MCF 10A (cell line): Measurements from ENCODE around the gene GBA3. TPM values are rescaled to one million over a fixed set of nuclear protein-coding genes. Genes with fewer than 3 reads are reported as not detected.

Experiments
- BruUV-seq: library from RNA; stranded (reverse); fragments of 400-500 nt; replicated peaks from 2 replicates; lab custom pipeline; 2021; lab: Mats Ljungman, UMichigan
- CTCF ChIA-PET: fragments of 300-600 bp; sonication (Branson Sonifier 250); formaldehyde crosslinking; extraction: SDS; loops from one replicate; lab custom pipeline; 2021; ENCODE audit warnings: antibody characterized with exemption, inconsistent platforms; lab: Yijun Ruan, JAX
- POLR2A ChIA-PET: fragments of 300-600, 350-650 bp; sonication (Branson Sonifier 250); formaldehyde crosslinking; extraction: SDS; loops from one replicate; lab custom pipeline; 2020; ENCODE audit warnings: antibody characterized with exemption, inconsistent platforms; lab: Yijun Ruan, JAX
- DNase-seq: peaks from one replicate; pipeline ENCODE4 v3.0.0-alpha.2; 2018; ENCODE audit not compliant: unreplicated experiment
- H3K27ac Mint-ChIP-seq: one replicate; pipeline ENCODE4 v1.8.0; 2022; ENCODE audit warnings: mild to moderate bottlenecking, low read depth, mixed read lengths; ENCODE audit not compliant: unreplicated experiment
- H3K27me3 Mint-ChIP-seq: one replicate; pipeline ENCODE4 v1.8.0; 2022; ENCODE audit warnings: mixed read lengths; ENCODE audit not compliant: insufficient read depth, unreplicated experiment
- H3K36me3 Mint-ChIP-seq: one replicate; pipeline ENCODE4 v1.8.0; 2022; ENCODE audit warnings: mild to moderate bottlenecking, moderate library complexity, mixed read lengths; ENCODE audit not compliant: insufficient read depth, unreplicated experiment
- H3K4me1 Mint-ChIP-seq: one replicate; pipeline ENCODE4 v1.8.0; 2022; ENCODE audit warnings: mixed read lengths; ENCODE audit not compliant: insufficient read depth, unreplicated experiment
- H3K4me3 Mint-ChIP-seq: one replicate; pipeline ENCODE4 v1.8.0; 2022; ENCODE audit warnings: mild to moderate bottlenecking, moderate library complexity, mixed read lengths; ENCODE audit not compliant: unreplicated experiment
- H3K9me3 Mint-ChIP-seq: one replicate; pipeline ENCODE4 v1.8.0; 2022; ENCODE audit warnings: mixed read lengths; ENCODE audit not compliant: unreplicated experiment
- CTCF ChIP-seq: fragments of 200-600 bp; IDR thresholded peaks from one replicate; pipeline ENCODE4 v1.8.0; 2022; ENCODE audit warnings: antibody characterized with exemption, mild to moderate bottlenecking; ENCODE audit not compliant: unreplicated experiment
- intact Hi-C: fragments of 100-400 bp; cut with micrococcal nuclease; formaldehyde crosslinking; loops from 2 replicates; pipeline ENCODE4 v1.14.1; 2022
- total RNA-seq: library from RNA; stranded (reverse); gene quantifications from 2 replicates; pipeline ENCODE4 v1.2.3, GENCODE V29; 2022

GBA3 gene
- total RNA-seq, 1 experiment from 2014 or later, result not detected

- H3K36me3 Mint-ChIP-seq, result no peaks in the 10 kb centered on the region
- no peak overlapping the region for H3K4me3 Mint-ChIP-seq
- ChIA-PET POLR2A (no interaction called here), CTCF (interaction anchor here (0.9 kb wide), 1 partner anchor 40 kb away, joined by 3 read pairs; no protein-coding TSS in a partner anchor)
- TF ChIP-seq CTCF, result no peak
- no TSS peak for BruUV-seq
- no peaks in the 10 kb centered on the region for H3K9me3 Mint-ChIP-seq
- no peaks in the 10 kb centered on the region for H3K4me1 Mint-ChIP-seq
- no peak overlapping the region for H3K27ac Mint-ChIP-seq
- H3K27me3 Mint-ChIP-seq, result no peaks in the 10 kb centered on the region
- intact Hi-C loops, result no loop called here
- DNase-seq, result no peak
Observed at GRCh38 chr4:22857411-22857810, 164.7 kb downstream of the GBA3 start.

- no peak for DNase-seq
- Mint-ChIP-seq H3K4me1 (no peaks in the 10 kb centered on the region), H3K36me3 (no peaks in the 10 kb centered on the region), H3K27me3 (no peaks in the 10 kb centered on the region), H3K9me3 (no peaks in the 10 kb centered on the region), H3K27ac (no peak overlapping the region), H3K4me3 (no peak overlapping the region)
- no TSS peak for BruUV-seq
- POLR2A ChIA-PET, result no interaction called here
- intact Hi-C loops, result no loop called here
- CTCF ChIA-PET, result no interaction called here
- TF ChIP-seq CTCF, result no peak
Observed at GRCh38 chr4:22859318-22859717, 166.6 kb downstream of the GBA3 start.

Other genes starting within 250 kb of the GBA3 start
- gene ADGRA3, start 176.9 kb upstream of the GBA3 start, total RNA-seq, result 25.2 and 27.3 TPM in 2 replicates